HG03196 (cell line): ENCODE results near the gene KRTAP4-16.
"Not testable (repeated sequence)": the region's sequence is repeated elsewhere in the genome, so short reads cannot be mapped to it uniquely, and the experiment has no call there.

Source experiments
- ATAC-seq: cut with Tn5 transposase; IDR thresholded peaks from one replicate; pipeline ENCODE4 v1.9.1; 2021; ENCODE audit not compliant: unreplicated experiment

Gene KRTAP4-16

GRCh38 chr17:41119696-41120690 is 18.0 kb upstream of the KRTAP4-16 start:
- ATAC-seq = not testable (repeated sequence)

- no peak for ATAC-seq
These were observed 16.7 kb upstream of the KRTAP4-16 start for GRCh38 chr17:41118721-41119120.

- ATAC-seq = not testable (repeated sequence)
These were observed 15.9 kb upstream of the KRTAP4-16 start, which contains the start of gene KRTAP4-11 for GRCh38 chr17:41117846-41118386. Gene KRTAP4-11, minus strand, starts transcription at chr17:41118373. Its CDS starts 58 bp downstream, at chr17:41118315.

- ATAC-seq = no peak
These were observed 14.3 kb upstream of the KRTAP4-16 start for GRCh38 chr17:41116297-41116696.

GRCh38 chr17:41111151-41111885 is 9.3 kb upstream of the KRTAP4-16 start:
- ATAC-seq = no peak

GRCh38 chr17:41108728-41109386 is 6.8 kb upstream of the KRTAP4-16 start:
- ATAC-seq = not testable (repeated sequence)

- no peak for ATAC-seq
These were observed 6.0 kb upstream of the KRTAP4-16 start for GRCh38 chr17:41107941-41108450.

GRCh38 chr17:41105347-41105746 is 3.3 kb upstream of the KRTAP4-16 start, which contains the start of gene KRTAP4-9:
Gene KRTAP4-9, plus strand, starts transcription at chr17:41105389. Its CDS starts 0 bp downstream, at chr17:41105389.
- ATAC-seq = not testable (repeated sequence)

- not testable (repeated sequence) for ATAC-seq
These were observed 2.5 kb upstream of the KRTAP4-16 start for GRCh38 chr17:41104386-41105038.

GRCh38 chr17:41103896-41104295 is 1.9 kb upstream of the KRTAP4-16 start:
- no peak for ATAC-seq

GRCh38 chr17:41099682-41100480 is 2.1 kb downstream of the KRTAP4-16 start:
- ATAC-seq = not testable (repeated sequence)

GRCh38 chr17:41098481-41098880 is 3.5 kb downstream of the KRTAP4-16 start:
- no peak for ATAC-seq

- no peak for ATAC-seq
These were observed 4.0 kb downstream of the KRTAP4-16 start, which contains the start of gene KRTAP4-8 for GRCh38 chr17:41098042-41098441. Gene KRTAP4-8, minus strand, starts transcription at chr17:41098142. Its CDS starts 58 bp downstream, at chr17:41098084.

GRCh38 chr17:41096055-41096454 is 6.0 kb downstream of the KRTAP4-16 start:
- ATAC-seq = no peak

- not testable (repeated sequence) for ATAC-seq
These were observed 13.2 kb downstream of the KRTAP4-16 start for GRCh38 chr17:41088760-41089352.

GRCh38 chr17:41084100-41084856 is 17.7 kb downstream of the KRTAP4-16 start, which contains the start of gene KRTAP4-7:
Gene KRTAP4-7, plus strand, starts transcription at chr17:41084150. Its CDS starts 57 bp downstream, at chr17:41084207.
- ATAC-seq = not testable (repeated sequence)

GRCh38 chr17:41083427-41083826 is 18.6 kb downstream of the KRTAP4-16 start:
- ATAC-seq = not testable (repeated sequence)

GRCh38 chr17:41082626-41083025 is 19.4 kb downstream of the KRTAP4-16 start:
- no peak for ATAC-seq
